ENCODE measurements around the gene LMTK2.

Gene LMTK2

GRCh38 chr7:98223898-98224700, 117.4 kb downstream of the LMTK2 start:
- no peak overlapping the region for H3K4me2 ChIP-seq (ENCODE audit: low read depth, low read length, poor library complexity, severe bottlenecking)
- no peaks in the 10 kb centered on the region for H4K20me1 ChIP-seq (ENCODE audit: low read depth, low read length)
- H2AFZ ChIP-seq (ENCODE audit: low read depth, low read length, severe bottlenecking): no peak overlapping the region
- no peak for TF ChIP-seq EZH2phosphoT487 (conservative IDR thresholded peaks at IDR 0.05; ENCODE audit: low read length)
- TF ChIP-seq, protein P1, sequence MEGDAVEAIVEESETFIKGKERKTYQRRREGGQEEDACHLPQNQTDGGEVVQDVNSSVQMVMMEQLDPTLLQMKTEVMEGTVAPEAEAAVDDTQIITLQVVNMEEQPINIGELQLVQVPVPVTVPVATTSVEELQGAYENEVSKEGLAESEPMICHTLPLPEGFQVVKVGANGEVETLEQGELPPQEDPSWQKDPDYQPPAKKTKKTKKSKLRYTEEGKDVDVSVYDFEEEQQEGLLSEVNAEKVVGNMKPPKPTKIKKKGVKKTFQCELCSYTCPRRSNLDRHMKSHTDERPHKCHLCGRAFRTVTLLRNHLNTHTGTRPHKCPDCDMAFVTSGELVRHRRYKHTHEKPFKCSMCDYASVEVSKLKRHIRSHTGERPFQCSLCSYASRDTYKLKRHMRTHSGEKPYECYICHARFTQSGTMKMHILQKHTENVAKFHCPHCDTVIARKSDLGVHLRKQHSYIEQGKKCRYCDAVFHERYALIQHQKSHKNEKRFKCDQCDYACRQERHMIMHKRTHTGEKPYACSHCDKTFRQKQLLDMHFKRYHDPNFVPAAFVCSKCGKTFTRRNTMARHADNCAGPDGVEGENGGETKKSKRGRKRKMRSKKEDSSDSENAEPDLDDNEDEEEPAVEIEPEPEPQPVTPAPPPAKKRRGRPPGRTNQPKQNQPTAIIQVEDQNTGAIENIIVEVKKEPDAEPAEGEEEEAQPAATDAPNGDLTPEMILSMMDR (IDR thresholded peaks at IDR 0.05; ENCODE audit: insufficient read depth, low read length, poor library complexity, severe bottlenecking): no peak
- H3F3A ChIP-seq (ENCODE audit: insufficient read depth): peaks cover 5% of the 10 kb centered on the region
- H3K9ac ChIP-seq (ENCODE audit: low read length): no peak overlapping the region
- H3K9me2 ChIP-seq (replicated peaks; ENCODE audit: insufficient read depth, low read length): no peaks in the 10 kb centered on the region
- H3K79me2 ChIP-seq (ENCODE audit: insufficient read depth, low read length): no peaks in the 10 kb centered on the region
- no peaks in the 10 kb centered on the region for H3K27me3 ChIP-seq (ENCODE audit: low read length)
- H3K27ac ChIP-seq (ENCODE audit: low read depth, low read length): no peak overlapping the region
- no peaks in the 10 kb centered on the region for H3K9me3 ChIP-seq (ENCODE audit: insufficient read depth, low read length)
- H3K36me3 ChIP-seq (ENCODE audit: low read length): no peaks in the 10 kb centered on the region
- H3K4me3 ChIP-seq (ENCODE audit: insufficient read depth, low read length, poor library complexity, severe bottlenecking): no peak overlapping the region

DNA sequence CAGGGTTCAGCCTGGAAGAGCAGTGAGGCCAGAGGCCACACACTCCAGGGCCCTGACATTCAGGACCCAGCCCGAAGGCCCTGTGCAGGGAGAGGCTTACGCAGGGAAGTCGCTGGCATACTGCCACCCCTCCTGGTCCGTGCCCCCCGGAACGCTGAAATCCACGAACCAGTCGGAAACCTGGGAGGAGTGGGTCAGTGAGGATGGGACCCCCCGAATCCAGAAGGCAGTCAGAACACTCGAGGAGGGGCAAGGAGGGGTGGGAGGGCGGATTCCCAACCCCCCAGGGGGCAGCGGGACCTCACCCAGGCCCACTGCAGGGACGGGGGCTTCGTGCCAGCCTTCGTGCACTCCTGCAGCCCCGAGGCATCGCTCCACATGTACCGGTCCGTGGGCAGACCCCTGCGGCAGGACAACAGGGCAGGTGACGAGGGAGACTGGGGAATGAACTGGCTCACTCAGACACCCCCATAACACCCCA, 118.1 kb downstream of the LMTK2 start:
- Histone ChIP-seq H3F3A (ENCODE audit: insufficient read depth) (no peaks in the 10 kb centered on the region), H3K9me3 (ENCODE audit: insufficient read depth, low read length) (no peaks in the 10 kb centered on the region), H4K20me1 (ENCODE audit: low read depth, low read length) (no peaks in the 10 kb centered on the region), H3K79me2 (ENCODE audit: insufficient read depth, low read length) (no peaks in the 10 kb centered on the region), H3K4me3 (ENCODE audit: insufficient read depth, low read length, poor library complexity, severe bottlenecking) (no peak overlapping the region), H3K9me2 (replicated peaks; ENCODE audit: insufficient read depth, low read length) (no peaks in the 10 kb centered on the region), H2AFZ (ENCODE audit: low read depth, low read length, severe bottlenecking) (no peak overlapping the region), H3K27me3 (ENCODE audit: low read length) (no peaks in the 10 kb centered on the region), H3K36me3 (ENCODE audit: low read length) (no peaks in the 10 kb centered on the region), H3K4me2 (ENCODE audit: low read depth, low read length, poor library complexity, severe bottlenecking) (no peak overlapping the region), H3K9ac (ENCODE audit: low read length) (no peak overlapping the region), H3K27ac (ENCODE audit: low read depth, low read length) (no peak overlapping the region)
- TF ChIP-seq, protein P1 (IDR thresholded peaks at IDR 0.05; ENCODE audit: insufficient read depth, low read length, poor library complexity, severe bottlenecking): no peak
- no peak for TF ChIP-seq EZH2phosphoT487 (conservative IDR thresholded peaks at IDR 0.05; ENCODE audit: low read length)

- H3K9me3 ChIP-seq (ENCODE audit: insufficient read depth, low read length): no peaks in the 10 kb centered on the region
- no peak overlapping the region for H3K9ac ChIP-seq (ENCODE audit: low read length)
- no peak overlapping the region for H3K4me3 ChIP-seq (ENCODE audit: insufficient read depth, low read length, poor library complexity, severe bottlenecking)
- H2AFZ ChIP-seq (ENCODE audit: low read depth, low read length, severe bottlenecking): no peak overlapping the region
- no peaks in the 10 kb centered on the region for H4K20me1 ChIP-seq (ENCODE audit: low read depth, low read length)
- no peaks in the 10 kb centered on the region for H3K27me3 ChIP-seq (ENCODE audit: low read length)
- no peak overlapping the region for H3K4me2 ChIP-seq (ENCODE audit: low read depth, low read length, poor library complexity, severe bottlenecking)
- no peak overlapping the region for H3K27ac ChIP-seq (ENCODE audit: low read depth, low read length)
- H3K79me2 ChIP-seq (ENCODE audit: insufficient read depth, low read length): no peaks in the 10 kb centered on the region
- TF ChIP-seq EZH2phosphoT487 (conservative IDR thresholded peaks at IDR 0.05; ENCODE audit: low read length): no peak
- TF ChIP-seq, protein P1 (IDR thresholded peaks at IDR 0.05; ENCODE audit: insufficient read depth, low read length, poor library complexity, severe bottlenecking): no peak
- no peaks in the 10 kb centered on the region for H3K36me3 ChIP-seq (ENCODE audit: low read length)
- H3K9me2 ChIP-seq (replicated peaks; ENCODE audit: insufficient read depth, low read length): no peaks in the 10 kb centered on the region
- H3F3A ChIP-seq (ENCODE audit: insufficient read depth): no peaks in the 10 kb centered on the region
Measured at GRCh38 chr7:98225913-98226614, 119.4 kb downstream of the LMTK2 start.

Data from SU-DHL-6 (cell line).